ENCODE results near the gene PRAME. TPM values are rescaled to one million over a fixed set of nuclear protein-coding genes. Genes with fewer than 3 reads are reported as not detected.
"Not testable (repeated sequence)": the region's sequence is repeated elsewhere in the genome, so short reads cannot be mapped to it uniquely, and the experiment has no call there.

Gene PRAME
- total RNA-seq, 2 donors from 2014 or later = 0.19 TPM; not detected in 1

DNA sequence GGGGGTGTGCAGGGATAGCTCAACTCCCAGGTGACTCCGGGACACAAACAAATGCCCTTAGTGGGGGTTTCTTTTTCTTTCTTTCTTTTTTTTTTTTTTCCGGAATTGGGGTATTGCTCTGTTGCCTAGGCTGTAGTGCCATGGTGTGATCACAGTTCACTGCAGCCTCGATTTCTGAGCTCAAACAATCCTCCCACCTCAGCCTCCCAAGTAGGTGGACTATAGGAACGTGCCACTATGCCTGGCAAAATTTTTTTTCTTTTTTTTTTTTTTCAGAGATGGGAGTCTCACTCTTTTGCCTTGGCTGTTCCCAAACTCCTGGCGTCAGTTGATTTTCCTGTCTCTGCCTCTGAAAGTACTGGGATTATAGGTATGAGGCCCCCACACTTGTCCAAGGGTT, 25.2 kb downstream of the PRAME start:
- H3K9me3 ChIP-seq = no peaks in the 10 kb centered on the region
- no peak overlapping the region for H3K4me3 ChIP-seq
- H3K4me1 ChIP-seq = no peaks in the 10 kb centered on the region
- TF ChIP-seq, protein P1, sequence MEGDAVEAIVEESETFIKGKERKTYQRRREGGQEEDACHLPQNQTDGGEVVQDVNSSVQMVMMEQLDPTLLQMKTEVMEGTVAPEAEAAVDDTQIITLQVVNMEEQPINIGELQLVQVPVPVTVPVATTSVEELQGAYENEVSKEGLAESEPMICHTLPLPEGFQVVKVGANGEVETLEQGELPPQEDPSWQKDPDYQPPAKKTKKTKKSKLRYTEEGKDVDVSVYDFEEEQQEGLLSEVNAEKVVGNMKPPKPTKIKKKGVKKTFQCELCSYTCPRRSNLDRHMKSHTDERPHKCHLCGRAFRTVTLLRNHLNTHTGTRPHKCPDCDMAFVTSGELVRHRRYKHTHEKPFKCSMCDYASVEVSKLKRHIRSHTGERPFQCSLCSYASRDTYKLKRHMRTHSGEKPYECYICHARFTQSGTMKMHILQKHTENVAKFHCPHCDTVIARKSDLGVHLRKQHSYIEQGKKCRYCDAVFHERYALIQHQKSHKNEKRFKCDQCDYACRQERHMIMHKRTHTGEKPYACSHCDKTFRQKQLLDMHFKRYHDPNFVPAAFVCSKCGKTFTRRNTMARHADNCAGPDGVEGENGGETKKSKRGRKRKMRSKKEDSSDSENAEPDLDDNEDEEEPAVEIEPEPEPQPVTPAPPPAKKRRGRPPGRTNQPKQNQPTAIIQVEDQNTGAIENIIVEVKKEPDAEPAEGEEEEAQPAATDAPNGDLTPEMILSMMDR (IDR thresholded peaks at IDR 0.05) = no peak
- no peaks in the 10 kb centered on the region for H3K27me3 ChIP-seq
- no peak overlapping the region for H3K27ac ChIP-seq
- DNase-seq (ENCODE audit: low spot score) = no peak
- no peaks in the 10 kb centered on the region for H3K36me3 ChIP-seq

DNA sequence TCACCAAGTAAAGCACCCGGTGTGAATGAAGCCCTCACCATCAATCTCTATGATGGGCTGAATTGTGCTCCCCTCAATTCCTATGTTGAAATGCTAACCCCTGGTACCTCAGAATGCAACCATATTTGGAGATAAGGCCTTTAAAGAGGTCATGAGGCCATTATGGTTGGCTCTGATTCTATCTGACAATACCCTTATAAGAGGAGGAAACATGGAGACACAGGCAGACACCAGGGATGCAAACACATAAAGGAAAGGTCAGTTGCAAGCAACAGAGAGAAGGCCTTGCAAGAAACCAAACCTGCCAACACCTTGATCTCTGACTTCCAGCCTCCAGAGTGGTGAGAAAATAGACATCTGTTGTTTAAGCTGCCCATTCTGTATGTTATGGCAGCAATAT, 25.6 kb downstream of the PRAME start:
- H3K4me1 ChIP-seq = no peaks in the 10 kb centered on the region
- H3K36me3 ChIP-seq = no peaks in the 10 kb centered on the region
- H3K27ac ChIP-seq = no peak overlapping the region
- DNase-seq (ENCODE audit: low spot score) = no peak
- H3K4me3 ChIP-seq = no peak overlapping the region
- TF ChIP-seq, protein P1 (IDR thresholded peaks at IDR 0.05) = no peak
- H3K27me3 ChIP-seq = no peaks in the 10 kb centered on the region
- H3K9me3 ChIP-seq = no peaks in the 10 kb centered on the region

- H3K27ac ChIP-seq; H3K36me3 ChIP-seq; DNase-seq (ENCODE audit: low spot score); H3K4me1 ChIP-seq; H3K27me3 ChIP-seq; H3K9me3 ChIP-seq; H3K4me3 ChIP-seq: not testable (repeated sequence)
These were observed 26.5 kb downstream of the PRAME start for GRCh38 chr22:22532547-22533071.

DNA sequence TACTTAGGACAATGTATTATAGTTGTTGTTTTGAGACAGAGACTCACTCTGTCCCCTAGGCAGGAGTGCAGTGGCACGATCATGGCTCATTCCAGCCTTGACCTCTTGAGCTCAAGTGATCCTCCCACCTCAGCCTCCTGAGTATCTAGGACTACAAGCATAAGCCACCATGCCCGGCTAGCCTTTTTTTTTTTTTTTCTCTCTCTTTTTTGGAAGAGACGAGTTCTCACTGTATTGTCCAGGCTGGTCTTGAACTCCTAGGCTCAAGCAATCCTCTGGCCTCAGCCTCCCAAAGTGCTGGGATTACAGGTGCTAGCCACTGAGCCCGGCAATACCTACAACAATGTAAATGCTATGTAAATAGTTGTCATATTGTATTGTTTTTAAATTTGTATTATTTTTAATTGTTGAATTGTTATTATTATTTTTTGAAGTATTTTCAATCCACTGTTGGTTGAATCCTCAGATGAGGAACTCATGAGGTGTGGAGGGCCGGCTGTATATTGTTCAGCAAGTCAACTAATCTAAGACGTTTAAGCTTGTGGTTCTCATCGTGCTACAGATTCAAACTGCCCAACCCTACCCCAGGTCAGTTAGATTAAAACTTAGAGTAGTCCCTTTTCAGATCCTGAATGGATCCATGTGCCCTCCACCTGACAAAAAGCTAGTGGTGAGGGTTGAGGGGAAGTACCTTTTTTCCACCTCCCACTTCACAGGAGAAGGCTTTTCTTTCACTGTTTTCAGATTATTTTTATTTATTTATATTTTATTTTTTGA, 27.1 kb downstream of the PRAME start:
- Histone ChIP-seq H3K9me3 (no peaks in the 10 kb centered on the region), H3K4me1 (no peaks in the 10 kb centered on the region), H3K27ac (no peak overlapping the region), H3K27me3 (no peaks in the 10 kb centered on the region), H3K4me3 (no peak overlapping the region), H3K36me3 (no peaks in the 10 kb centered on the region)
- TF ChIP-seq, protein P1 (IDR thresholded peaks at IDR 0.05) = no peak
- DNase-seq (ENCODE audit: low spot score) = no peak

DNA sequence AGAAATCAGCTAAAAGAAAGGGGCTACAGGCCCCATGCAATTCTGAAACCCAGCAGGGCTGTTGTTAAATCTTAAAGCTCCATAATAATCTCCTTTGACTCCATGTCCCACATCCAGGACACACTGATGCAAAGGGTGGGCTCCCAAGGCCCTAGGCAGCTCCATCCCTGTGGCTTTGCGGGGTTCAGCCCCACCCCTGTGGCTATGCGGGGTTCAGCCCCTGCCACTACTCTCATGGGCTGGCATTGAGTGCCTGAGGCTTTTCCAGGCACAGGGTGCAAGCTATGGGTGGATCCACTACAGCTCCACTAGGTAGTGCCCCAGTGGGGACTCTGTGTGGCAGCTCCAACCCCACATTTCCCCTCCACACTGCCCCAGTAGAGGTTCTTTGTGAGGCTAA, 30.3 kb downstream of the PRAME start:
- no peak for DNase-seq (ENCODE audit: low spot score)
- H3K27me3 ChIP-seq = no peaks in the 10 kb centered on the region
- H3K9me3 ChIP-seq = no peaks in the 10 kb centered on the region
- TF ChIP-seq, protein P1 (IDR thresholded peaks at IDR 0.05) = no peak
- H3K4me1 ChIP-seq = no peaks in the 10 kb centered on the region
- H3K27ac ChIP-seq = no peak overlapping the region
- H3K4me3 ChIP-seq = no peak overlapping the region
- H3K36me3 ChIP-seq = no peaks in the 10 kb centered on the region

DNA sequence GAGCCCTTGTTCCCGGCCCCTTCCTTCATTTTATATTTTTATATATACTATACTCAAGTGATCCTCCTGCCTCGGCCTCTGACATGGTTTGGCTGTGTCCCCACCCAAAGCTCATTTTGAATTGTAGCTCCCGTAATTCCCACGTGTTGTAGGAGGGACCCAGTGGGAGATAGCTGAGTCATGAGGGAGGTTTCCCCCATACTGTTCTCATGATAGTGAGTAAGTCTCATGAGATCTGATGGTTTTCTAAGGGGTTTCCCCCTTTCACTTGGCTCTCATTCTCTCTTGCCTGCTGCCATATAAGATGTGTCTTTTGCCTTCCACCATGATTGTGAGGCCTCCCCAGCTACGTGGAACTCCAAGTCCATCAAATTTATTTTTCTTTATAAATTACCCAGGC, 31.8 kb downstream of the PRAME start:
- no peak for DNase-seq (ENCODE audit: low spot score)
- Histone ChIP-seq H3K4me1 (no peaks in the 10 kb centered on the region), H3K9me3 (no peaks in the 10 kb centered on the region), H3K27me3 (no peaks in the 10 kb centered on the region), H3K36me3 (no peaks in the 10 kb centered on the region), H3K4me3 (no peak overlapping the region), H3K27ac (no peak overlapping the region)
- TF ChIP-seq, protein P1 (IDR thresholded peaks at IDR 0.05) = no peak

Measured in right atrium auricular region (tissue), 2 donors.